HG03457 (cell line): ENCODE results near the gene SLC19A2.
A peak's percentile ranks its signal among the peaks of the same experiment; 100 is the strongest.
"Not testable (repeated sequence)": the region's sequence is repeated elsewhere in the genome, so short reads cannot be mapped to it uniquely, and the experiment has no call there.

Experiments used
- ATAC-seq: cut with Tn5 transposase; IDR thresholded peaks from one replicate; pipeline ENCODE4 v1.9.1; 2021; ENCODE audit warnings: moderate number of reproducible peaks; ENCODE audit not compliant: unreplicated experiment

SLC19A2 gene

GRCh38 chr1:169485431-169486280 lies at the start of gene SLC19A2:
SLC19A2 (minus strand) TSS chr1:169485944; CDS start chr1:169485766, 178 bp downstream.
- ATAC-seq: peak; percentile 98

DNA sequence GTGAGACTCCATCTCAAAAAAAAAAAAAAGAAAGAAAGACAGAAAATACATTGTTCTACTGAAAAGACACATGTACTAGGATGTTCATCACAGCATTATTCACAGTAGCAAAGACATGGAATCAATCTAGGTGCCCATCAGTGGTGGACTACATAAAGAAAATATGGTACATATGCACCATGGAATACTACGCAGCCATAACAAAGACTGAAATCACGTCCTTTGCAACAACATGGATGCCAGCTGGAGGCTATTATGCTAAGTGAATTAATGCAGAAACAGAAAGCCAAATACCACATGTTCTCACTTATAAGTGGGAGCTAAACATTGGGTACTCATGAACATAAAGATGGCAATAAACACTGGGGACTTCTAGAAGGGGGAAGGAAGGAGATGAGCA lies 48.9 kb upstream of the SLC19A2 start:
- no peak for ATAC-seq

- ATAC-seq: not testable (repeated sequence)
Measured at GRCh38 chr1:169533528-169534190, 47.9 kb upstream of the SLC19A2 start.

- no peak for ATAC-seq
Measured at GRCh38 chr1:169530448-169530847, 44.7 kb upstream of the SLC19A2 start.

- no peak for ATAC-seq
Measured at GRCh38 chr1:169529068-169529642, 43.4 kb upstream of the SLC19A2 start.

DNA sequence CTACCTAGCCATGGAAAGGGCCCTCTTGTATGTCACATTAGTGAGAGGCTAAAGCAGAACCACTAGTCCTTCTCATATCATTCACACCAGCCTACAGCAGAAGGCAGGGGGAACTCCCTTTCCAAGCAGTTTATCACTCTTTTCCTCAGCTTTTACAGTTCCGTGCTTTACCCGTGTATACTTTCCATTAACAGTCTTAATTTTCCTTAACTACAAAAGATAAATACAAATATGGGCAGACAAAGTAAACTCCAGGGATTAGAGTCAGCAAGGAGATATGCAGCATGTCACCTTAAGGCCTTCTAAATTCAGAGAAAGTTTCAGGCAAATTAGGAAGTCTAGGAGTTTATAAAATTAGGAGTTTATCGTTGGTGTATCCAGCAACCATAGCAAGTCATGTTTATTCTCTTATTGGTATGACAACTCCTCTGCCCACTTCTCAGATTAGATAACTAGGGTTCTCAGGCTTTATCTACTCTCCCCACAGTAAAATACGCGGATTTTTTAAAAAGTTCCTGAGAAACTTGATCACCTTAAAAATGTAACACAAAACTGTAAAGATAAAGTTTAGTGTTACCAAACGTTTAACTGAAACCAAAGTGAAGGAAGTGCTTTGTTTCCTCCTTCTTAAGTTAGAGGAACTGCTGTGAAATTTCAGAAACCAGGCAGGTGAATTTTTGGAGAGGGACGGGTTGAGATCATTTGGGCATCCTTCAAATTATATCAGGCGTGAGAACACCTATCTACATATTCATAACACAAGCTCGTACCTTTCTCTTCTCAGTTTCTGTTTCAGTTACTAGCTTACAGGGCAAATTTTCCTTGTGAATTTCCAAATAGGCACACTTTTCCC lies 42.7 kb upstream of the SLC19A2 start:
- ATAC-seq: no peak

DNA sequence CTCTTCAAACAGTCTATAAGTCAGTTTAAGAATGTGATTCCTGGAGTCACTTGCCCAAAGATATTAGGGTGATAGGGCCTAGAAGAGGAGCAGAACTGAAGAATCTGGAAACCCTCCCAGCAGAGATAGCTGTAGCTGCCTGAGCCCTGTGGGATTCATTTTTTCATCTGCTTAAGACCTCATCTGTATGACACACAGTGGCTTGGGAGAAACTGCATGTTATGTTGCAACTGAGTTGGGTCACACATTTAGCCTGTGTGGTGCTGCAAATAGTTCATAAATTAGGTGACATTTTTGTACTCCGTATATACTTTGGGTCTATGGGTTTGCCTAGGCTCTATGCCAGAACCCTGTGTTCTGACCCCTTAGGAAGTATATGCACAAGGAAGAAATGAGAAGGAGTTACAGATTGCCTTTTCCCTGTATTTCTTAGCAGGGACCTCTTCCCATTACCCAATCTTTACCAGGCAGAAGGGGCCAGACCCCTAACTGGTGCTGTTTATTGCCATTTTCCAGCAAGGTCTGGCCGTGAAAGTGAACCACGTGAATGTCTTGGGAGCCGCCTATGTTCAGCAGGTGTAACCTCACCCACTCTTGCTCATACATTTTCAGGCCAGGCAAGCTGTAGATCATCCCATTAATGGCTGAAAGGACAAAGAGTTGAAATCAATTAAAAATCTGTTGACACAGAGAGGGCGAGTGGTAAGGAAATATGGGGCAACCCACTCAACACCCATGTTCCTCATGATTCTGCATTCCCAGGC lies 41.9 kb upstream of the SLC19A2 start:
- ATAC-seq: no peak

GRCh38 chr1:169527001-169527400 lies 41.3 kb upstream of the SLC19A2 start:
- no peak for ATAC-seq

DNA sequence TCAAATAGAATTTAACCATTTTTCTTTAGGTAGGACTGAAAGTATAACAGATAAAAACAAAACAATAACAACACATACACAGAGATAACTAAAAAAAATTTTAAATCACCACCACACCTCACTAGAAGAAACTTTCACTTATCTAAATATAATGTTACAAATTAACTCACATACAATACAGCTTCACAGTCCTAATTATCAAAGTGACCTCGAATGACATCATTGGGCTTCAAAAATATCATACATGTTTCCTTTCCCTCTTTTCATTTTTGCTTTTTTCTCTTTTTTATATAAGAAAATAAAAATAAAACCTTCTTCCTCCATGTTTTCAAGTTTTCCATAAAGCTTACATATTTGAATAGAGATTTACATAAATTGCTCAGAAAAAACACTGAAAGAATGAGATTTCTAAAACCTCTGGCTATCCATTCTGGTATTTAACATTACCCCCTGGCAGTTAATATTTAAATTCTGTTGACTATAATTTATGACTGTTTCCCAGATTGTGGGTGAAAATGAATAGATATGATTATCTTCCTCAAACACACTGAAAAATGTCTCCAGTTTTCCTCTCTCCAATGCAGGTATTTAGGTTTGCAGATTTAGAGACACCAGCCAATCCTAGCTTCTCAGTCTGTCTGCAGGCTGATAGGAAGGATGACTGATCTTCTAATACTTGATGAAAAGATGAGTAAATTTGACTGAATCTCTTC lies 40.5 kb upstream of the SLC19A2 start:
- ATAC-seq: no peak

DNA sequence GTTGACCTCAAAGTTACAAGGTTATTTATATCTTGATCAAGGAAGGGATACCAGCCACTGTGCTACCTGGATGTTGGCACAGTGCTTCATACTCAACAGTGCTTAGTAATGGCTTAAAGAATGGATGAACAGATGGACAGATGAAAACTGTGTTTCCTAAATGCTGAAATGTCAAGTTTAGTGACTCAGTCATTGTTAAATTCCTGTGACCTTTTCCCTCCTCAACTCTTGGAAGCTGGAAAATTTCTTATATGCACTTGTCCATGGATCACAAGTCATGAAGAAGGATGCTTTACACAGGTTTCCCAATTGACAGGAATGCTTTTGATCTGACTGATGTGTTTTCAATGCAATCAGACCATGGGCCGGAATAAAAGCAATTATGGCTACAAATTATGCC lies 39.6 kb upstream of the SLC19A2 start:
- ATAC-seq: no peak

GRCh38 chr1:169523904-169524303 lies 38.2 kb upstream of the SLC19A2 start:
- ATAC-seq: no peak

DNA sequence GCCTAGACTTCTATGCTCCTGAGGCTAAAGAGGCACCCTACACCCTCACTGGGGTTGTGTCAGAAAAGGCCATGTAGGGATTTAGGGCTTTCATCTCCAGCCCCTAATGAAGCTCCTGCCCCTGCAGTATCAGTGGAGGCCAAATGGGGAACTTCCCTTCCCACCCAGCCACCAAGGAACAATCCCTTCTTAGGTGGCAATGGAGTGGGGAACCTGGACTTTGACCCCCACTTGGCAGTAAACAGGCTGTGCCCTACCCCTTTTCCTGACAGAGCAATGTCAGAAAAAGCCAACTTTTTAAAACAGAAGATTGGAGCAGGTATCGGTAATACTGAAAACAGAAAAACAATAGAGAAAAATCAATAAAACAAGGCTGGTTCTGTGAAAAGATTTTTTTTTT lies 35.5 kb upstream of the SLC19A2 start:
- ATAC-seq: no peak

DNA sequence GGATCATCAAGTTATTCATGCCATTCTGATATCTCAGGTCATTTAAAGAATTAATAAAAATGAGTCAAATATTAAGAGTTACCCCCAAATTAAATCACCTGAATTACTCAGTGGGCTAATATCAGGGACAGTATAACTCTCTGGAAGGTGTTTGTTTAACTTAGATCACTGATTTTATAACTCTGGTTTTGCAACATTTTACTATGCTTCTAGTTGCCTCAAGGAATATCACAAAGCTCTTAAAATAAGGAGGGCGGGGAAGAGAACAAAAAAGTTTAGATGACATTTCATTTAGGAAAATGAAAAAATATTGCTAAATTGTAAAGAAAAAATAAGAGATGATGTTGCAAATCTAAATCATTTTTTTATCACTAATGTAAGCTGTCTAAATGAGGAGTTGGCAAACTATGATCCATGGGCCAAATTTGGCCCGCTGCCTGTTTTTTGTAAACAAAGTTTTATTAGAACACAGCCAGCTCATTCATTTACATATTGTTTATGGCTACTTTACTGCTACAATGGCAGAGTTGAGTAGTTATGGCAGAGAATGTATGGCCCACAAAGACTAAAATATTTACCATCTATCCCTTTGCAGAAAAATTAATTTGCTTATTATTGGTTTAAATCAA lies 31.9 kb upstream of the SLC19A2 start:
- no peak for ATAC-seq

GRCh38 chr1:169515641-169516040 lies 29.9 kb upstream of the SLC19A2 start:
- ATAC-seq: no peak

DNA sequence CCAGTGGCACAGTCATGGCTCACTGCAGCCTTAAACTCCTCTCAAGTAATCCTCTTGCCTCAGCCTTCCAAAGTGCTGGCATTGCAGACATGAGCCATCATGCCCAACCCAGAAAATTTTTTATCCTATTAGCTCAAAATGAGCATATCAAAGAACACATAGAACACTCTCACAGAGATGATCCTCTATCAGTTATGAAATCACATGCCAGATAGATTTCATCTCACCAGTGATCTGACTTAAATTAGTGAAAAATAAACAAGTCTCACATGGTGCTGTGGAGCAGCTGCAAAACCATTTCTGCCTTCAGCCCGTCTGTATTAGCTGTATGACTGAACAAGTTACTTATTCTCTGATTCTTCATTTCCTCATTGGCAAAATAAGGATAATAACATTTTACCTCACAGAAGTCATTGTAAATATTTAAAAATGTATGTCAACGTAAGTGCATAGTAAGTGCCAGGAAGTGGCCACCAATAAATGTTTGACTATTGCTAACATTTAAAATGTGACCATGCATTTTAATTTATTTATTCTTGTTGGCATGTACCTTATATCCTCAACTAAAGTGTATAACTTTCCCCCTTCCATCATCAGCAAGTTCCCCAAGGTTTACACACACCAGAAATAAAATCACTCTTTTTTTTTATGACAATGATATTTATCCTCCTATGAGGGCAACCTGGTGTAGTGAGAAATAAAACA lies 29.0 kb upstream of the SLC19A2 start:
- no peak for ATAC-seq

DNA sequence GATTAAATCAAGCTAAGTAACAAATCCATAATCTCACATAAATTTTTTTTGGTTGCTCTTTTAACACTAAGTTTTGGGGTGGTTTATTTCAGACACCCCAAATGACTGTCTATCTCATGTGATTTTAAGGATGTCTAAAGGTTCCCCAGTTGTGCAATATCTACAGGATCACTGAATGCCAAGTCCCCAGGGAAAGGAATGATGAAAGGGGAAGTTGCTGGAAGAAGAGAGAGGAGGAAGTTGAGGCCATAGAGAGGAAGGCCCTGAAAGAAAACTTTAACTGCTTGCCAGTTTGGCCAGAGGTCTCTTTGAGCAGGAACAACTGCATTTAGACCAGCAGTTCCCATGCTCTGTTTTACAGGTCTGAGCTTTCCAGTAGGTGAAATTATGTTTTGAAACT lies 27.5 kb upstream of the SLC19A2 start:
- ATAC-seq: no peak

DNA sequence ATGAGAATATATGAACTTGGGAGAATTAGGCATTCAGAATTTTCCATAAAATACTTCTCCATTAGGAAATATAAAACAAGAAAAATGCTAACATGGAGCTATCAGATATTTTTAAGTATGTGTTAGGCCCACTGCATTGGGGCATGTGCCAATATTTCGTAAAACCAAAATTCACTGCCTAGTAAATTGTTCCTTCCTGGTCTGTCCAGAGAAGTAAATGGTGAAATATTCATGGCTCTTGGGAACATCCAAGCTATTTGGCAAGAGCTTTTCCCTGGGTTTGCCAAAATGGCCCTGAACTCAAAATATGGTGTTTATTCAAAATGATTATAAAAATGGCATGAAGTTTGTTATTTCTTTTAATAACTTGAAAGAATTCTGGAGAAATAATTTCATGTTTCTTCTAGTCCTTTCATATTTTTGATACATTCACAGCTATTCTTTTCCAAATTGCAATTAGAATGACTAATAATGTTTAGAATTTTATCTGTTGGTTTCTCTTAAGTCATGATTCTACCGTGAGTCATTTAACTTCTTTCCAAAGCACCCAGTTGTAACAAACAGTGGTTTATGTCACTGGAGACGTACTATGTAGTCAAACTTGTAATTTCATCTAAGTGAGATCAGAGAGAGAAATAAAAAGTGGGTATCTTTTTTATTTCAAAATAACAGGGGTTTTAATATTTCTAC lies 25.7 kb upstream of the SLC19A2 start:
- no peak for ATAC-seq

DNA sequence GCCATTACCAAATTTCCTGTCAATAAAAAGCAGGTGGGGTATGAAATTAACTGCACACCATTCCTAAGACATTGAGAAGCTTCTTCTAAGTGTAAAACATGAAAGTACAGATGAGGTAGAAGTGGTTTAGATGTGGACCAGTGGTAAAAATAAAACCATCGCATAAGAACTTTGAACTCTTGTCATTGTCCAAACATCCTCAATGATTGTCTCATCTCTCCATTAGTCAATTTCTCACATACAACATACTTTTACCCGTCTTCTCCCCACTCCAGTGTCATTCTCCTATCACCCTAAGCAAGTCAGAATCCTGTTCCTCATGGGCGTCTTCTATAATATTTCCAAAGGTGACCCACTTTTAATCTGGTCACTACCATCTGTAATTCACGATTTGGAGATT lies 24.3 kb upstream of the SLC19A2 start:
- no peak for ATAC-seq
